HEK293T (cell line): Measurements from ENCODE around the gene ZNF511.

Experiments used
- ARNT ChIP-seq: fragments of 450-650 bp; IDR thresholded peaks from 2 replicates; pipeline ENCODE4 v1.6.1; 2017; ENCODE audit warnings: mild to moderate bottlenecking
- ELF4 ChIP-seq: fragments of 450-650 bp; IDR thresholded peaks from 2 replicates; pipeline ENCODE4 v1.6.1; 2017; ENCODE audit warnings: antibody characterized with exemption
- FOXM1 ChIP-seq: fragments of 450-650 bp; IDR thresholded peaks from 2 replicates; pipeline ENCODE4 v1.6.1; 2017; ENCODE audit warnings: mild to moderate bottlenecking, borderline replicate concordance
- HDGF ChIP-seq: fragments of 450-650 bp; IDR thresholded peaks from 2 replicates; pipeline ENCODE4 v1.6.1; 2017; ENCODE audit warnings: antibody characterized with exemption, borderline replicate concordance
- TARDBP ChIP-seq: fragments of 450-650 bp; IDR thresholded peaks from 2 replicates; pipeline ENCODE4 v1.6.1; 2016

- no peak for TF ChIP-seq ARNT
- TF ChIP-seq HDGF: no peak
- peak; percentile 38; the same call in 1 of the 2 replicates for TF ChIP-seq TARDBP
- no peak for TF ChIP-seq ELF4
- TF ChIP-seq FOXM1: no peak
Measured at GRCh38 chr10:133338080-133339071, 29.7 kb downstream of the ZNF511 start.
